ENCODE results near the gene TMOD1.

Gene TMOD1

DNA sequence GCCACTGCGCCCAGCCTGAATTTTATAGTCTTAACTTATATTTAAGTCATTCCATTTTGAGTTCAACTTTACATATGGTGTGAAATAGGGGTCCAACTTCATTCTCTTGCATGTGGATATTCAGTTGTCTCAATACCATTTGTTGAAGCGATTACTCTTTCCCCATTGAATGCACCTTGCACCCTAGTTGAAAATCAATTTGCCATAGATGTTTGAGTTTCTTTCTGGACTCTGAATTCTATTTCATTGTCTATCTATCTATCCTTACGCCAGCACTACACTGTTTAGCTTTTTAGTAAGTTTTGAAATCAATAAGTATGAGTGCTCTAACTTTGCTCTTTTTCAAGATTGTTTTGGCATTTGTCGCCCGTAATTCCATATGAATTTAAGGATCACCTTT, 49.8 kb downstream of the TMOD1 start:
- no peaks in the 10 kb centered on the region for H3K36me3 ChIP-seq (ENCODE audit: control insufficient read depth, insufficient read depth, low read length)
- H3K4me1 ChIP-seq (ENCODE audit: control insufficient read depth, insufficient read depth, low read length) = no peaks in the 10 kb centered on the region
- no peaks in the 10 kb centered on the region for H3K27me3 ChIP-seq (ENCODE audit: control insufficient read depth, insufficient read depth, low read length)
- H3K27ac ChIP-seq (ENCODE audit: low read depth, low read length) = no peak overlapping the region
- H3K9me3 ChIP-seq (ENCODE audit: control insufficient read depth, insufficient read depth, low read length) = no peaks in the 10 kb centered on the region
- no peak overlapping the region for H3K9ac ChIP-seq (ENCODE audit: low read depth, low read length)
- H3K4me3 ChIP-seq (ENCODE audit: low read depth, low read length) = no peak overlapping the region

DNA sequence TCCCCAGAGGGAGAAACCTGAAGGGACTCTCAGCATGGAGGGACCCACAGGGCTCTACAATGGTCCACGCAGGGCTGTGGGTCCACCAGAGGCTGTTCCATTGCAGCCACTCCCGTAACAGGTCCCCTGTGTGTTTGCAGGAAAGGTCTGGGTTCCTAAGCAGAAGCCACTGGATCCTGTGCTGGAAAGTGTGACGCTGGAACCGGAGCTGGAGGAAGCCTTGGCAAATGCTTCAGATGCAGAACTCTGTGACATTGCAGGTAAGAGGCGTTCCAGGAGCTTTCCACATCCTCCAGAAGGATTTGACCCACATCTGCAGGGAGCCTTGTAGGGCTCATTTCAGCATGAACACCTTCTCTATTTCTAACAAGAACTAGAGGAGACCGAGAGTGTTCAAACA, 51.7 kb downstream of the TMOD1 start:
- Histone ChIP-seq H3K4me1 (ENCODE audit: control insufficient read depth, insufficient read depth, low read length) (0 out of 2 replicates have a peak, but pooled peaks cover 4% of the 10 kb centered on the region), H3K27ac (ENCODE audit: low read depth, low read length) (no peak overlapping the region), H3K9ac (ENCODE audit: low read depth, low read length) (no peak overlapping the region), H3K9me3 (ENCODE audit: control insufficient read depth, insufficient read depth, low read length) (no peaks in the 10 kb centered on the region), H3K4me3 (ENCODE audit: low read depth, low read length) (no peak overlapping the region), H3K27me3 (ENCODE audit: control insufficient read depth, insufficient read depth, low read length) (no peaks in the 10 kb centered on the region), H3K36me3 (ENCODE audit: control insufficient read depth, insufficient read depth, low read length) (no peaks in the 10 kb centered on the region)

DNA sequence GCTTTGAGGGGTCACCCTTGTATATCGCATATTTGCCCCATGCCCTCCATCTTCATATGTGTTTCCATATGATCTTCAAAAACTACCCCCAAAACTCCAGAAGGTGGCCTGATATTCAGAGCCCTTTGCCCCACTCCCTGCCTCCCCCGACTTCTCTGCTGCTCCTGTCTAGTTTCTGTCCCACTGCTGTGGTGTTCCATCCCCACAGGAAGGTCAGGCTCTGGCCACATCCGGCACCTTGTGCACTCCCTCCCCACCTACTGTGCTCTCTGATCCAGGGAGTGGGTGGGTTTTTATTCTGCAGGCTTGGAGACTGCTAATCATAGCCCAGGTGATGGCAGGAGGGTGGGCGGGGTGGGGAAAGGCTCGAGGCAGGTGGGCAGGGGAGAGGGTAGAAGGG, 52.4 kb downstream of the TMOD1 start:
- no peaks in the 10 kb centered on the region for H3K36me3 ChIP-seq (ENCODE audit: control insufficient read depth, insufficient read depth, low read length)
- no peak overlapping the region for H3K27ac ChIP-seq (ENCODE audit: low read depth, low read length)
- H3K9ac ChIP-seq (ENCODE audit: low read depth, low read length) = no peak overlapping the region
- H3K4me1 ChIP-seq (ENCODE audit: control insufficient read depth, insufficient read depth, low read length) = 0 out of 2 replicates have a peak, but pooled peaks cover 5% of the 10 kb centered on the region
- H3K4me3 ChIP-seq (ENCODE audit: low read depth, low read length) = no peak overlapping the region
- no peaks in the 10 kb centered on the region for H3K27me3 ChIP-seq (ENCODE audit: control insufficient read depth, insufficient read depth, low read length)
- H3K9me3 ChIP-seq (ENCODE audit: control insufficient read depth, insufficient read depth, low read length) = no peaks in the 10 kb centered on the region

DNA sequence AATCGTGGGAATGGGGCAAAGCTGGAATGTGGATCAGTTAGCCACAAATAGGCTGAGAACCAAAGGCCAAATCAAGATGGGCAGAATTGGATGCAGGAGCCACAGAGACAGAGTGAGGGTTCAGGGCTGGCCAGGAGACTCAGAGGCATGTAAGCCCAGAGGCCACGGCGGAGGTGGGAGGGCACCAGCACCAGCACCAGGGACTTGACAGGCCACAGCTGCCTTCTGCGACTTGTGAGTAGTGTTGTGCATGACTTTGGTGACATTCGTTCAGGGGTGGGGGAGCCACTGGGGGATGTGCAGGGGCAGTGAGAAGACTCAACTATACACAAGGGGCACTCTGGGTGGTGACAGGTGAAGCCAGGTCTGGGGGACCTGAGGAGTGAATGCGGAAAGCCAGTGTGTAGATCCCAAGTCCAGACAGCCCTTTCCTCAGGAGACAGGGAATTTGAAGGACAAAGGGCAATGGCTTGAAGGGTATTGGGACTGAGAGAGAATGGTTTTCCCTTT, 53.2 kb downstream of the TMOD1 start:
- Histone ChIP-seq H3K27ac (ENCODE audit: low read depth, low read length) (no peak overlapping the region), H3K9ac (ENCODE audit: low read depth, low read length) (no peak overlapping the region), H3K36me3 (ENCODE audit: control insufficient read depth, insufficient read depth, low read length) (no peaks in the 10 kb centered on the region), H3K9me3 (ENCODE audit: control insufficient read depth, insufficient read depth, low read length) (no peaks in the 10 kb centered on the region), H3K27me3 (ENCODE audit: control insufficient read depth, insufficient read depth, low read length) (no peaks in the 10 kb centered on the region), H3K4me3 (ENCODE audit: low read depth, low read length) (no peak overlapping the region), H3K4me1 (ENCODE audit: control insufficient read depth, insufficient read depth, low read length) (0 out of 2 replicates have a peak, but pooled peaks cover 5% of the 10 kb centered on the region)

DNA sequence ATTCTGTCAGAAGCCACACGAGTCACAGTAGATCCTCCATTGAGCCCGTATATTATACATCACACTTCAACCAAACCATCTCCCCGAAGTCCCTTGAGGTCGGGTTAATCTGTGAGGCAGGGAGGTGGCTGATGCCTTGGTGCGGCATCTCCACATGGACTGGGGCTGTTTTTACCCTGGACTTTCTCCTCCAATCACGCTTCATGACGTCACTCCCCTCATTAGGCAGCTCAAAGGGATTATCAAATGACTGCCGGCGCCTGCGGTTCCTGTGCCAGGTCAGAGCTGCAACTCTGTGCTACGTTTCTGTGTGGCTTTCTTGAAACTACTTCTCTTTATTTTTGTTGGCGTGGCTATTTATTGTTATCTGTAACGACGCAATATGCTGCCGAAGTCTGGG, 53.7 kb downstream of the TMOD1 start:
- Histone ChIP-seq H3K4me3 (ENCODE audit: low read depth, low read length) (no peak overlapping the region), H3K4me1 (ENCODE audit: control insufficient read depth, insufficient read depth, low read length) (0 out of 2 replicates have a peak, but pooled peaks cover 5% of the 10 kb centered on the region), H3K27me3 (ENCODE audit: control insufficient read depth, insufficient read depth, low read length) (no peaks in the 10 kb centered on the region), H3K36me3 (ENCODE audit: control insufficient read depth, insufficient read depth, low read length) (no peaks in the 10 kb centered on the region), H3K9ac (ENCODE audit: low read depth, low read length) (no peak overlapping the region), H3K9me3 (ENCODE audit: control insufficient read depth, insufficient read depth, low read length) (no peaks in the 10 kb centered on the region), H3K27ac (ENCODE audit: low read depth, low read length) (no peak overlapping the region)

DNA sequence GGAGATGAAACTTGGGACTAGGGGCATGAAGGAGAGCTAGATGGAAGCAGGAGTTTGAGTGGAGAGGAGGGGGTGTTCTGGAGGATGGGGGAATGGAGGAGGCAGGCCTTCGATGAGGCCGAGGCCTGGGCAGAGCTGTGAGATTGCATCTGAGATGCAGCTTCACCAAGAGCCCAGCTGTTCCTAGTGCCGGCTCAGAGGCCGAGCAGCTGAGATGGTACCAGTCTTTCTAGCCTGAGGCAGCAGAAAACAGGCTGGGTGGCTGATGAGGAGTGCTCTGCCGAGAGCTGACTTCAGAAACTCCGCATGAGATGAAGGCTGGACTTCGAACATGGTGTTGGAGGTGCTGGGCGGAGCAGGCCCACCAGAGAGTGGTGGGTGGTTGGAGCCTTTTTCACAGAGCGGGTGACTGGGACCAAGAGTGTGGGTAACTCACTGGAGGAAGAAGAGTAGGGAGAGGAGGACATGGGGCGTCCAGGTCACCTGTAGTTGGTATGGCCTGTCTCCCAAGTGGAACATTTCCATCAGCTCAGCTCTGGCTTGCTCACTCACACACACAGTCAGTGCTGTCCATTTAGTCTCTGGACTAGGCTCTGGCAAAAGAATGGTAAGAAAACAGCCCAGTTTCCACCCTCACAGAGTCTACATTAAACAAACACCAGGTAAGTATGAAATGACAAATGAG, 54.7 kb downstream of the TMOD1 start:
- no peaks in the 10 kb centered on the region for H3K9me3 ChIP-seq (ENCODE audit: control insufficient read depth, insufficient read depth, low read length)
- 0 out of 2 replicates have a peak, but pooled peaks cover 5% of the 10 kb centered on the region for H3K4me1 ChIP-seq (ENCODE audit: control insufficient read depth, insufficient read depth, low read length)
- H3K27me3 ChIP-seq (ENCODE audit: control insufficient read depth, insufficient read depth, low read length) = no peaks in the 10 kb centered on the region
- no peaks in the 10 kb centered on the region for H3K36me3 ChIP-seq (ENCODE audit: control insufficient read depth, insufficient read depth, low read length)
- no peak overlapping the region for H3K27ac ChIP-seq (ENCODE audit: low read depth, low read length)
- no peak overlapping the region for H3K4me3 ChIP-seq (ENCODE audit: low read depth, low read length)
- no peak overlapping the region for H3K9ac ChIP-seq (ENCODE audit: low read depth, low read length)

DNA sequence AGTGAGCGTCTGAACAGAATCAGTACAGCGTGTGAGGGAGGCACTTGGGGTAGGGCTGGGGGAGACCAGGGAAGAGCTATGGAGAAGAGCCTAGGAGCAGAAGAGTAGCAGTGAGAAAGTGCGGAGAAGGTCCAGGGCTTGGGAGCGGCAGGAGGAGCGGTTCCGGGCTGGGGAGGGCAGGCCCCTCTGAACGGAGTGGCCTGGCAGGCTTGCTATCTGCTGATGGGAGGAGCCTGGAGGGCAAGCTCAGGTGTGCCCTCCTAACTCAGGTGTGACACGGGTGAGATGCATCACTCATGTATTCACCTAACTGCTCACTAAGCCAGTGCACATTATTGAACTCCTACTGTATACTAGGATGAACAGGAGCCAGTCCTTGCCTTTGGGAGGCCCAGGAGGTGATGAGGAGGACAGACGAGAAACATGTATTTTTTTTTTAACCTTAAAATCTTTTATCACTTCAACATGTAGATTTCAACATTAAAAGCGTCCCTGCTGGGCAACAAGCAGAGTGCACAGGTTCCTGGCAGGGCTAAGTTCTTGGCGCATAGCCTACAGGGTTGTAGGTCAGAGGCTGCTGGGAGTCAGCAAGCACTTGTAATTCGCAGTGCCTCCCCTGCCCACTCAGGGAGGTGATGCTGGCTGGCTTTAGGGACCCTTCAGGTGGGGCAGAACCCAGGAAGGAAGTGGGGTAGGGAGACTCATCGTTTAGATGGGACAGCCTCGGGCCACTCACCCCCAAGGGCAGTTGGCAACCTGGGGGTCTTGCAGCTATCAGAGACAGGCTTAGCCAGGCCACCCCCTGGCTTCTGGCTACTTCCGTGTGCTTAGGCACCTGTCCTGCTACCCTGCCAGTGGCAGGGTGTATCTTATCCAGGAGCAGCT, 55.5 kb downstream of the TMOD1 start:
- no peak overlapping the region for H3K27ac ChIP-seq (ENCODE audit: low read depth, low read length)
- no peaks in the 10 kb centered on the region for H3K36me3 ChIP-seq (ENCODE audit: control insufficient read depth, insufficient read depth, low read length)
- H3K4me3 ChIP-seq (ENCODE audit: low read depth, low read length) = no peak overlapping the region
- no peak overlapping the region for H3K9ac ChIP-seq (ENCODE audit: low read depth, low read length)
- no peaks in the 10 kb centered on the region for H3K27me3 ChIP-seq (ENCODE audit: control insufficient read depth, insufficient read depth, low read length)
- H3K9me3 ChIP-seq (ENCODE audit: control insufficient read depth, insufficient read depth, low read length) = no peaks in the 10 kb centered on the region
- H3K4me1 ChIP-seq (ENCODE audit: control insufficient read depth, insufficient read depth, low read length) = 0 out of 2 replicates have a peak, but pooled peaks cover 5% of the 10 kb centered on the region

DNA sequence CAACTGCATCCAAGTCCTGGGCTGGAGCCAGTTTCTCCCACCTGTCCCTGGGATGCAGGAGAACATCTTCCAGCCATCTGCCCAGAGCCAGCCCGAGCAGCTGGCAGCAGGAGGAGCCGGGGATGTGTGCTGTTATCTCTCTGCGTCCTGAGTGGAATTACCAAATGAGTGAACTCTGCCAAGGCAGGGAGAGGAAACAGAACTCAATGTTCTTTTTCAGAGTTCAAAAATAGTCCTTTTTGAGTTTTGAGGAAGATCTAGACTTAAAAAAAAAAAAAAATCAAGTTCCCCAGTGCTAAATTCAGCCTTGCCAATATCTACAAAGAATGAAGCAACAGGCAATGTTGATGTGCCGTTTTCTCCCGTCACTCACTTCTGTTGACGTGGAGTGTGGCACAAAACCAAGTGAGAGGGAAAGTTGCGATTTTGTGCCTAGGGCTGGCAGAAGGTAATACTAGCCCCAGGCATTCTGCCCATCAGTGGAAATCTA, 56.2 kb downstream of the TMOD1 start:
- H3K27ac ChIP-seq (ENCODE audit: low read depth, low read length) = no peak overlapping the region
- no peaks in the 10 kb centered on the region for H3K9me3 ChIP-seq (ENCODE audit: control insufficient read depth, insufficient read depth, low read length)
- 0 out of 2 replicates have a peak, but pooled peaks cover 5% of the 10 kb centered on the region for H3K4me1 ChIP-seq (ENCODE audit: control insufficient read depth, insufficient read depth, low read length)
- no peak overlapping the region for H3K9ac ChIP-seq (ENCODE audit: low read depth, low read length)
- H3K36me3 ChIP-seq (ENCODE audit: control insufficient read depth, insufficient read depth, low read length) = no peaks in the 10 kb centered on the region
- no peak overlapping the region for H3K4me3 ChIP-seq (ENCODE audit: low read depth, low read length)
- no peaks in the 10 kb centered on the region for H3K27me3 ChIP-seq (ENCODE audit: control insufficient read depth, insufficient read depth, low read length)

DNA sequence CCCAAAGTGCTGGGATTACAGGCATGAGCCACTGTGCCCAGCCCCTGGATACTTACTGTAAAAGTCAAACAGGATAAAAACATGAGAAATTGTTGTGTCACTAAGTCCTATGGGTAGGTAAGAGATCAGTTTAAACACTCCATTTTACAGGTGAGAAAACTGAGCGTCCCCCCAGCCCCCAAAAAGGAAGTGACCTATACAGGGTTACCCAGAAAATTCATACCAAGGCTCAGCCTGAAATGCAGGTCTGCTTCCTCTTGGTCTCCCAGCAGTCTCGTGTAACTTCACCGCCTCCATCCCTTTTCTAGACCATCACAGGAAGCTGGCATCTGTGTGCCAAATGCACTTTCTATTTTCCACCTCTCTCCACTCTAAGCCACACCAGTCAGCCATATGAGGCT, 57.2 kb downstream of the TMOD1 start:
- Histone ChIP-seq H3K9me3 (ENCODE audit: control insufficient read depth, insufficient read depth, low read length) (no peaks in the 10 kb centered on the region), H3K4me1 (ENCODE audit: control insufficient read depth, insufficient read depth, low read length) (0 out of 2 replicates have a peak, but pooled peaks cover 5% of the 10 kb centered on the region), H3K36me3 (ENCODE audit: control insufficient read depth, insufficient read depth, low read length) (no peaks in the 10 kb centered on the region), H3K4me3 (ENCODE audit: low read depth, low read length) (no peak overlapping the region), H3K27me3 (ENCODE audit: control insufficient read depth, insufficient read depth, low read length) (no peaks in the 10 kb centered on the region), H3K9ac (ENCODE audit: low read depth, low read length) (no peak overlapping the region), H3K27ac (ENCODE audit: low read depth, low read length) (no peak overlapping the region)

DNA sequence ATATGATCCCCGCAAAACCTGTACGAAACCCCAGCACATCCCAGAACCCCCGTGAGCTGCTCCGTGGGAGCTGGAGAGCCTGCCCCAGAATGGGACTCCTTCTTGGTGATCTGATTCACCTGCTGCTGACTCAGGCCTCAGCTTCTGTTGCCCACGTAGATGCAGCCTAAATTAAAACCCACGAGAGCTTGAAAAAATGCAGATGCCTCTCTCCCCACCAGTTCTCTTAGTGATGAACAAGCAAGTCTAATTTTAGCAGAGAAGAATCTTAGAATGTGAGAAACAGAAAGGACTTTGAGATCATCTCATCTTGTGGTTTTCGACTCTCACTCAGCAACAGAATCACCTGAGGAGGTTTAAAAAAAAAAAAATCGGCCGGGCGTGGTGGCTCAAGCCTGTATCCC, 57.6 kb downstream of the TMOD1 start:
- no peak overlapping the region for H3K27ac ChIP-seq (ENCODE audit: low read depth, low read length)
- H3K4me3 ChIP-seq (ENCODE audit: low read depth, low read length) = no peak overlapping the region
- H3K4me1 ChIP-seq (ENCODE audit: control insufficient read depth, insufficient read depth, low read length) = 0 out of 2 replicates have a peak, but pooled peaks cover 5% of the 10 kb centered on the region
- no peaks in the 10 kb centered on the region for H3K36me3 ChIP-seq (ENCODE audit: control insufficient read depth, insufficient read depth, low read length)
- H3K9me3 ChIP-seq (ENCODE audit: control insufficient read depth, insufficient read depth, low read length) = no peaks in the 10 kb centered on the region
- H3K27me3 ChIP-seq (ENCODE audit: control insufficient read depth, insufficient read depth, low read length) = no peaks in the 10 kb centered on the region
- no peak overlapping the region for H3K9ac ChIP-seq (ENCODE audit: low read depth, low read length)

DNA sequence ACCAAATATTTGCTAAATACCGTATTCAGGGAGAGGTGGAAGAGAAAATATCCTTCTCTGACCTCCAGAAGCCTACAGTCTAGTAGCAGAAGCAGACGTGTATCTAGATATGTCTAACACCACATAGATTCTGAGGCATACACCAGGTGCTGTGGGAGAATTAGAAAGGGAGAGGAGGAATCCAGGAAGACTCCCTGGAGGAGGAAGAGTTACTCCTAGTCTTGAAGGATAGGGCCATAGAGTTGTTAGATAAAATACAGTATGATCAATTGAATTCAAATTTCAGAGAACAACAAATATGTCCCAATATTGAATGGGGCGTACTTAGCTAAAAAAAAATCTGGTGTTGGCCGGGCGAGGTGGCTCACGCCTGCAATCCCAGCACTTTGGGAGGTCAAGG, 58.7 kb downstream of the TMOD1 start:
- Histone ChIP-seq H3K27ac (ENCODE audit: low read depth, low read length) (no peak overlapping the region), H3K9ac (ENCODE audit: low read depth, low read length) (no peak overlapping the region), H3K4me1 (ENCODE audit: control insufficient read depth, insufficient read depth, low read length) (peaks cover 13% of the 10 kb centered on the region; the same call in 1 of the 2 replicates), H3K4me3 (ENCODE audit: low read depth, low read length) (no peak overlapping the region), H3K36me3 (ENCODE audit: control insufficient read depth, insufficient read depth, low read length) (no peaks in the 10 kb centered on the region), H3K27me3 (ENCODE audit: control insufficient read depth, insufficient read depth, low read length) (no peaks in the 10 kb centered on the region), H3K9me3 (ENCODE audit: control insufficient read depth, insufficient read depth, low read length) (no peaks in the 10 kb centered on the region)
